Measurements from ENCODE around the gene PCSK1.

- TF ChIP-seq CTCF (optimal IDR thresholded peaks at IDR 0.05 in 1 of 3, IDR thresholded peaks at IDR 0.05 in 1 of 3, conservative IDR thresholded peaks at IDR 0.05 in 1 of 3; ENCODE audit: extremely low read depth in 1 of 3, insufficient read depth in 2 of 3, low read length in 3 of 3) (no peak), EZH2 (IDR thresholded peaks at IDR 0.05; ENCODE audit: low read length) (no peak)
These were observed 48.7 kb downstream of the PCSK1 start for GRCh38 chr5:96384353-96384752.
